HG03521 (cell line): ENCODE data around the gene CCT6B.

Experiments
- ATAC-seq: cut with Tn5 transposase; IDR thresholded peaks from one replicate; pipeline ENCODE4 v1.9.1; 2021; ENCODE audit warnings: mild to moderate bottlenecking, moderate library complexity; ENCODE audit not compliant: unreplicated experiment

CCT6B gene

GRCh38 chr17:34892461-34893249 is 68.6 kb downstream of the CCT6B start:
- ATAC-seq, result no peak

DNA sequence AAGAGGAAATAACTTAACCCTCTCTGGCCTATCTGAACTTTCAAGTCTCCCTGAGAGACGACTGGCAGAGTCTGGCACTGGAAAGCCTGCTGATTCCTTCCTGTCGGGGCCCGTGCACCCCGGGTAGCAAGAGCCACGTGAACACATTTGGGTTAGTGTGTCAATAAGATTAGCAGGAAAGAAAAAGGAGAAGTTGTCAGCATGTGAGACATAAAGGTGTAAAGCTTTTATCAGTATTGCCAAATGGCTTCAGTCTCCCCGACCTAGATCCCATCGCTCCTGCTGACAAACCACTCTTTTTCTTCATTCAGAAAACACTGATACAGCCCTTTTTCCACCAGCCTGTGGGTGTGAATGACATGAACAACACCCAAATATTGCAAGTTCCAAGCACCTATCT is 74.4 kb downstream of the CCT6B start:
- ATAC-seq, result no peak

DNA sequence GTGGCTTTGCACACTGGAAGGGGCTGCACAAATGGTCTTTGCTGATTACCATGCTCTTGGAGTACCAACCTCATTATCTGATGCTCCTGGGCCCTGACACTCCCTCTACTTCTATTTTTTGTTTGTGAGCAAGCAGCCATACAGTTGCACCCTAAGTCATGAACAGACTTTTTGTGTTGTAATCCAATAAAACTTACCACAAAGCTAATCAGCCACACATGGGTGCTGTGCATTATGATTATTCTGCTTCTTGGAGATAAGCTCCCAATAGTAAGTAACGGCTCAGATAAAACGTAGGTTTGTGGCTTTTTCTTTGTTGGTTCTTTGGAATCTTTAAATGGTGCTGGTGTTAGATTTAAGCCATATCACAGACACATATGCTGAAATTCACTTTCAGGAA is 76.2 kb downstream of the CCT6B start:
- no peak for ATAC-seq

DNA sequence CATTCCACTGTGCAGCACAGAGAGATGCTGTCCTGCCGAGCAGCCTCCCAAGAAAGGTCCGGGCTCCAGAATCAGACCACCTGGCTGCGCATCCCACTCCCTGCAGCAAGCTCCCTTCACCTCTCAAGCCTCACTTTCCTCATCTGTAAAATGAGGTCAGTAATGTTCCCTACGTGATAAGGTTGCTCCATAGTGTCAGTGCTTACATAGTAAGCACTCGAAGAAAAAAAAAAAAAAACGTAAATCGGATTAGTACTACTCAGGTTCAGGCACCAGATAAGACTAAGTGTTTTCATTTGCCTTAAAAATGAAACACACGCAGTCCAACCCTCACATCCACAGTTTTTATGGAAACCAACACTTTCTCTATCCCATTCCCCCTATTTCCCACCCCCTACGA is 76.7 kb downstream of the CCT6B start:
- no peak for ATAC-seq

- no peak for ATAC-seq
These were observed 77.9 kb downstream of the CCT6B start for GRCh38 chr17:34883106-34884000.

GRCh38 chr17:34879146-34879545 is 82.1 kb downstream of the CCT6B start:
- no peak for ATAC-seq
